GM12874 (cell line): Measurements from ENCODE around the gene CATSPER3.

Source experiments
- CTCF ChIP-seq: IDR thresholded peaks from 2 replicates; pipeline ENCODE4 v1.5.1; 2011; ENCODE audit warnings: low read depth, mild to moderate bottlenecking, control low read depth, low read length, moderate library complexity; ENCODE audit not compliant: insufficient read depth

CATSPER3 gene

GRCh38 chr5:134993161-134993560 is 25.5 kb downstream of the CATSPER3 start:
- TF ChIP-seq CTCF = no peak

GRCh38 chr5:134994560-134995156 is 27.0 kb downstream of the CATSPER3 start:
- TF ChIP-seq CTCF = no peak

- no peak for TF ChIP-seq CTCF
Measured at GRCh38 chr5:134995850-134996402, 28.2 kb downstream of the CATSPER3 start.

GRCh38 chr5:134997015-134997414 is 29.3 kb downstream of the CATSPER3 start:
- TF ChIP-seq CTCF = no peak

- no peak for TF ChIP-seq CTCF
Measured at GRCh38 chr5:135004376-135004775, 36.7 kb downstream of the CATSPER3 start.

- no peak for TF ChIP-seq CTCF
Measured at GRCh38 chr5:135005076-135005475, 37.4 kb downstream of the CATSPER3 start.

- TF ChIP-seq CTCF = no peak
Measured at GRCh38 chr5:135007305-135007704, 39.6 kb downstream of the CATSPER3 start.
